ENCODE data around the gene GPR146. TPM values are rescaled to one million over a fixed set of nuclear protein-coding genes. Genes with fewer than 3 reads are reported as not detected.

Gene GPR146
- total and polyA plus RNA-seq, 9 of the 15 experiments (the other 6 are each of a cell fraction or from before 2014, with no cell fraction given): 0.22 to 3.6 (median 0.64) TPM; not detected in 2

- TF ChIP-seq CLOCK (CRISPR knock-in tag; IDR thresholded peaks at IDR 0.05; ENCODE audit: borderline replicate concordance): no peak
- peak; percentile 39; the same call in 1 of the 2 replicates for TF ChIP-seq KLF16 (IDR thresholded peaks at IDR 0.05)
- TF ChIP-seq POLR2H (tag; IDR thresholded peaks at IDR 0.05; ENCODE audit: low read depth): no peak
- TF ChIP-seq, protein P1, sequence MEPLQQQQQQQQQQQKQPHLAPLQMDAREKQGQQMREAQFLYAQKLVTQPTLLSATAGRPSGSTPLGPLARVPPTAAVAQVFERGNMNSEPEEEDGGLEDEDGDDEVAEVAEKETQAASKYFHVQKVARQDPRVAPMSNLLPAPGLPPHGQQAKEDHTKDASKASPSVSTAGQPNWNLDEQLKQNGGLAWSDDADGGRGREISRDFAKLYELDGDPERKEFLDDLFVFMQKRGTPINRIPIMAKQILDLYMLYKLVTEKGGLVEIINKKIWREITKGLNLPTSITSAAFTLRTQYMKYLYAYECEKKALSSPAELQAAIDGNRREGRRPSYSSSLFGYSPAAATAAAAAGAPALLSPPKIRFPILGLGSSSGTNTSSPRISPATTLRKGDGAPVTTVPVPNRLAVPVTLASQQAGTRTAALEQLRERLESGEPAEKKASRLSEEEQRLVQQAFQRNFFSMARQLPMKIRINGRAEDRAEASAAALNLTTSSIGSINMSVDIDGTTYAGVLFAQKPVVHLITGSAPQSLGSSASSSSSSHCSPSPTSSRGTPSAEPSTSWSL (CRISPR knock-in tag; IDR thresholded peaks at IDR 0.05; ENCODE audit: borderline replicate concordance): no peak
- TF ChIP-seq HOXB6 (CRISPR knock-in tag; IDR thresholded peaks at IDR 0.05; ENCODE audit: borderline replicate concordance): no peak
- TF ChIP-seq HEY1 (CRISPR knock-in tag; IDR thresholded peaks at IDR 0.05; ENCODE audit: borderline replicate concordance): no peak
- TF ChIP-seq ELF2 (CRISPR knock-in tag; IDR thresholded peaks at IDR 0.05): peak; percentile 57; the same call in 1 of the 2 replicates
- TF ChIP-seq, protein P2, sequence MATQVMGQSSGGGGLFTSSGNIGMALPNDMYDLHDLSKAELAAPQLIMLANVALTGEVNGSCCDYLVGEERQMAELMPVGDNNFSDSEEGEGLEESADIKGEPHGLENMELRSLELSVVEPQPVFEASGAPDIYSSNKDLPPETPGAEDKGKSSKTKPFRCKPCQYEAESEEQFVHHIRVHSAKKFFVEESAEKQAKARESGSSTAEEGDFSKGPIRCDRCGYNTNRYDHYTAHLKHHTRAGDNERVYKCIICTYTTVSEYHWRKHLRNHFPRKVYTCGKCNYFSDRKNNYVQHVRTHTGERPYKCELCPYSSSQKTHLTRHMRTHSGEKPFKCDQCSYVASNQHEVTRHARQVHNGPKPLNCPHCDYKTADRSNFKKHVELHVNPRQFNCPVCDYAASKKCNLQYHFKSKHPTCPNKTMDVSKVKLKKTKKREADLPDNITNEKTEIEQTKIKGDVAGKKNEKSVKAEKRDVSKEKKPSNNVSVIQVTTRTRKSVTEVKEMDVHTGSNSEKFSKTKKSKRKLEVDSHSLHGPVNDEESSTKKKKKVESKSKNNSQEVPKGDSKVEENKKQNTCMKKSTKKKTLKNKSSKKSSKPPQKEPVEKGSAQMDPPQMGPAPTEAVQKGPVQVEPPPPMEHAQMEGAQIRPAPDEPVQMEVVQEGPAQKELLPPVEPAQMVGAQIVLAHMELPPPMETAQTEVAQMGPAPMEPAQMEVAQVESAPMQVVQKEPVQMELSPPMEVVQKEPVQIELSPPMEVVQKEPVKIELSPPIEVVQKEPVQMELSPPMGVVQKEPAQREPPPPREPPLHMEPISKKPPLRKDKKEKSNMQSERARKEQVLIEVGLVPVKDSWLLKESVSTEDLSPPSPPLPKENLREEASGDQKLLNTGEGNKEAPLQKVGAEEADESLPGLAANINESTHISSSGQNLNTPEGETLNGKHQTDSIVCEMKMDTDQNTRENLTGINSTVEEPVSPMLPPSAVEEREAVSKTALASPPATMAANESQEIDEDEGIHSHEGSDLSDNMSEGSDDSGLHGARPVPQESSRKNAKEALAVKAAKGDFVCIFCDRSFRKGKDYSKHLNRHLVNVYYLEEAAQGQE (IDR thresholded peaks at IDR 0.05; ENCODE audit: borderline replicate concordance): peak; percentile 14; the same call in 1 of the 2 replicates
- TF ChIP-seq, protein P2 (CRISPR knock-in tag; IDR thresholded peaks at IDR 0.05; ENCODE audit: low read depth): no peak
- peak; percentile 66; the same call in 1 of the 2 replicates for TF ChIP-seq PML (IDR thresholded peaks at IDR 0.05; ENCODE audit: low read length)
- peak; percentile 72 for TF ChIP-seq POLR2G (IDR thresholded peaks at IDR 0.05; ENCODE audit: low read depth, low read length)
- peak; percentile 54; the same call in 1 of the 2 replicates for TF ChIP-seq CXXC5 (CRISPR knock-in tag; IDR thresholded peaks at IDR 0.05)
- TF ChIP-seq SIN3B (IDR thresholded peaks at IDR 0.05; ENCODE audit: low read depth): 0 out of 2 replicates have a peak, but pooled peaks have one; percentile 19
- no peak for TF ChIP-seq FOXA1 (IDR thresholded peaks at IDR 0.05; ENCODE audit: borderline replicate concordance)
- TF ChIP-seq ZNF57 (CRISPR knock-in tag; IDR thresholded peaks at IDR 0.05): no peak
These were observed at the start of gene GPR146 (continued) for GRCh38 chr7:1044189-1045068.
